ENCODE measurements around the gene WWOX. TPM values are rescaled to one million over a fixed set of nuclear protein-coding genes. Genes with fewer than 3 reads are reported as not detected.

Gene WWOX
- total RNA-seq, 1 donor from 2014 or later: 106 TPM

GRCh38 chr16:78535098-78535497 is 435.6 kb downstream of the WWOX start:
- no peak overlapping the region for H3K4me3 ChIP-seq
- no peaks in the 10 kb centered on the region for H3K9me3 ChIP-seq
- TF ChIP-seq, protein P1, sequence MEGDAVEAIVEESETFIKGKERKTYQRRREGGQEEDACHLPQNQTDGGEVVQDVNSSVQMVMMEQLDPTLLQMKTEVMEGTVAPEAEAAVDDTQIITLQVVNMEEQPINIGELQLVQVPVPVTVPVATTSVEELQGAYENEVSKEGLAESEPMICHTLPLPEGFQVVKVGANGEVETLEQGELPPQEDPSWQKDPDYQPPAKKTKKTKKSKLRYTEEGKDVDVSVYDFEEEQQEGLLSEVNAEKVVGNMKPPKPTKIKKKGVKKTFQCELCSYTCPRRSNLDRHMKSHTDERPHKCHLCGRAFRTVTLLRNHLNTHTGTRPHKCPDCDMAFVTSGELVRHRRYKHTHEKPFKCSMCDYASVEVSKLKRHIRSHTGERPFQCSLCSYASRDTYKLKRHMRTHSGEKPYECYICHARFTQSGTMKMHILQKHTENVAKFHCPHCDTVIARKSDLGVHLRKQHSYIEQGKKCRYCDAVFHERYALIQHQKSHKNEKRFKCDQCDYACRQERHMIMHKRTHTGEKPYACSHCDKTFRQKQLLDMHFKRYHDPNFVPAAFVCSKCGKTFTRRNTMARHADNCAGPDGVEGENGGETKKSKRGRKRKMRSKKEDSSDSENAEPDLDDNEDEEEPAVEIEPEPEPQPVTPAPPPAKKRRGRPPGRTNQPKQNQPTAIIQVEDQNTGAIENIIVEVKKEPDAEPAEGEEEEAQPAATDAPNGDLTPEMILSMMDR (IDR thresholded peaks at IDR 0.05): no peak
- H3K27me3 ChIP-seq: no peaks in the 10 kb centered on the region
- DNase-seq (ENCODE audit: low spot score in 2 of 2): no peak
- no peaks in the 10 kb centered on the region for H3K4me1 ChIP-seq
- H3K36me3 ChIP-seq: no peaks in the 10 kb centered on the region
- H3K27ac ChIP-seq: no peak overlapping the region
- intact Hi-C loops (cut with DNase I): no loop called here

DNA sequence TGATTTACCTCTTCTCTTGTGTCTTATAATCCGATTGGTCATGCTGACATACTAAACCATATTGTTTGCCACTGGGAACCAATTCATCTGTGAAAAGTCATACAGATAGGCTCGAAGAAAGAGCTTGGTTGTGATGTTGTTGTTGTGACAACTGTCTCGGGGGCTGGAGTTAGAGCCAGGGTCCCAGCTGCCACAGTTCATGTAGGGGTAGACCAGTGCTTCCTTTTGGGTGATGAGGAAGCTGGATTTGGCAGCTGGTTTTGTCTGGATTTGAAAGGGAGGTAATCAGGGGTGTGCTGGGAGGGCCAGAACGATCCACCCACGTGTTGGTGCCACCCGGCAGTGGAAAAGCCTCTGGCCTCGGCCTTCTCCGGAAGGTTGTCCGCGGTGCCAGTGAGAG is 438.1 kb downstream of the WWOX start:
- no peaks in the 10 kb centered on the region for H3K27me3 ChIP-seq
- intact Hi-C loops (cut with DNase I): no loop called here

GRCh38 chr16:78538292-78538691 is 438.8 kb downstream of the WWOX start:
- H3K4me1 ChIP-seq: no peaks in the 10 kb centered on the region
- intact Hi-C loops (cut with DNase I): no loop called here
- no peak overlapping the region for H3K4me3 ChIP-seq
- H3K36me3 ChIP-seq: no peaks in the 10 kb centered on the region
- H3K27ac ChIP-seq: no peak overlapping the region
- TF ChIP-seq, protein P1 (IDR thresholded peaks at IDR 0.05): no peak
- no peaks in the 10 kb centered on the region for H3K27me3 ChIP-seq
- H3K9me3 ChIP-seq: no peaks in the 10 kb centered on the region
- DNase-seq (ENCODE audit: low spot score in 2 of 2): no peak

More for the DNA sequence above, 438.1 kb downstream of the WWOX start:
- no peaks in the 10 kb centered on the region for H3K9me3 ChIP-seq
- no peaks in the 10 kb centered on the region for H3K36me3 ChIP-seq
- no peak overlapping the region for H3K4me3 ChIP-seq
- H3K4me1 ChIP-seq: no peaks in the 10 kb centered on the region
- DNase-seq (ENCODE audit: low spot score in 2 of 2): no peak
- no peak overlapping the region for H3K27ac ChIP-seq
- TF ChIP-seq, protein P1 (IDR thresholded peaks at IDR 0.05): no peak

- intact Hi-C loops (cut with DNase I): no loop called here
- H3K4me1 ChIP-seq: no peaks in the 10 kb centered on the region
- no peak for DNase-seq (ENCODE audit: low spot score in 2 of 2)
- H3K4me3 ChIP-seq: no peak overlapping the region
- no peaks in the 10 kb centered on the region for H3K36me3 ChIP-seq
- no peak overlapping the region for H3K27ac ChIP-seq
- TF ChIP-seq, protein P1 (IDR thresholded peaks at IDR 0.05): no peak
- no peaks in the 10 kb centered on the region for H3K27me3 ChIP-seq
- H3K9me3 ChIP-seq: no peaks in the 10 kb centered on the region
These were observed 439.5 kb downstream of the WWOX start for GRCh38 chr16:78538919-78539318.

DNA sequence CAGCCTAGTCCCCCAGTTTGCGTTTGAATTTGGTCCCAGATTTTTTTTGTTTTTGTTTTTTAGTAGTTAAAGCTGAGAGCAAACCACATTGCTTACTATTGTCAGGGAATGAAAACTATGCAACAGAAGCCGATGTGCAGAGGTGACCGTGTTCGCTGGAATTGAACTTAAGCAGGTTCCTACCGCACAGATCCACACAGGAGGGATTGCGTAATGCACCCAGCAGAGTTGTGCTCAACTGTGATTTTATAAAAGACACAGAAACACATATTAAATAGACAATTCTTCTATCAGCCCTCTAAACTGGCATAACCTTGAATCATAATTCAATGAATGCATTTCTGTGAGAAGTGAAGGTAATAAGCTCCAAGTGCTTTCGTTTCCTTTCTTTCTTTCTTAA is 443.0 kb downstream of the WWOX start:
- no peak overlapping the region for H3K27ac ChIP-seq
- no peak overlapping the region for H3K4me3 ChIP-seq
- H3K27me3 ChIP-seq: no peaks in the 10 kb centered on the region
- intact Hi-C loops (cut with DNase I): no loop called here
- no peaks in the 10 kb centered on the region for H3K36me3 ChIP-seq
- no peaks in the 10 kb centered on the region for H3K4me1 ChIP-seq
- no peak for DNase-seq (ENCODE audit: low spot score in 2 of 2)
- TF ChIP-seq, protein P1 (IDR thresholded peaks at IDR 0.05): no peak
- H3K9me3 ChIP-seq: no peaks in the 10 kb centered on the region

DNA sequence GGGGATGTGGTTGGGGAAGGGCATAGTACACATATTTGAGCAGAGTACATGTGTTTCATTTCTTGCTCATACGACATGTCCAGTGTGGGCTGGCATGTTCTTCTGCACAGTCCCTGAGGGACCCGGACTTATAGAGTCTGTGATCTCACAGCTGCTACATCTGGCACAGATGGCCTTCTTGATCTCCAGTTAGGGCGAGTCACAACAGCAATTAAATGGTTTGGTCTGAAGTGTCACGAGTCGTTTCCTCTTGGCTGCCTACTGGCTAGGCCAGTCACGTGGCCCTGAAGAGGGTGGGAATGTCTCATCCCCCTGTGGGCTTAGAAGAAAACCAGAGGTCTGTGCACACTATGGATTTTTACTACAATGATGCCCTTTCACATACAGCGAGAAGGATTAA is 443.6 kb downstream of the WWOX start:
- Histone ChIP-seq H3K27me3 (no peaks in the 10 kb centered on the region), H3K36me3 (no peaks in the 10 kb centered on the region), H3K27ac (no peak overlapping the region), H3K4me3 (no peak overlapping the region), H3K4me1 (no peaks in the 10 kb centered on the region), H3K9me3 (no peaks in the 10 kb centered on the region)
- TF ChIP-seq, protein P1 (IDR thresholded peaks at IDR 0.05): no peak
- intact Hi-C loops (cut with DNase I): no loop called here
- no peak for DNase-seq (ENCODE audit: low spot score in 2 of 2)
